Parathyroid adenoma (tissue), 2 donors: Measurements from ENCODE around the gene SS18.

Experiments
- H2AFZ ChIP-seq: fragments of 300-600 bp; sonication (generic); one replicate; pipeline ENCODE4 v1.7.0; 2017; ENCODE audit warnings: antibody characterized with exemption, mild to moderate bottlenecking
- H3K27ac ChIP-seq: fragments of 300-600 bp; sonication (generic); one replicate; pipeline ENCODE4 v1.7.0; 2017
- H3K27me3 ChIP-seq: fragments of 300-600 bp; sonication (generic); one replicate; pipeline ENCODE4 v1.7.0; 2017; ENCODE audit warnings: low read length; ENCODE audit not compliant: control insufficient read depth, insufficient read depth
- H3K36me3 ChIP-seq: fragments of 300-600 bp; sonication (generic); one replicate; pipeline ENCODE4 v1.7.0; 2017; ENCODE audit warnings: low read length; ENCODE audit not compliant: control insufficient read depth, insufficient read depth
- H3K4me1 ChIP-seq: fragments of 300-600 bp; sonication (generic); one replicate; pipeline ENCODE4 v1.7.0; 2017; ENCODE audit warnings: control low read depth
- H3K4me2 ChIP-seq: fragments of 300-600 bp; sonication (generic); one replicate; pipeline ENCODE4 v1.7.0; 2017; ENCODE audit warnings: low read length
- H3K4me3 ChIP-seq: fragments of 300-600 bp; sonication (generic); one replicate; pipeline ENCODE4 v1.7.0; 2017; ENCODE audit warnings: low read depth, low read length
- H3K79me2 ChIP-seq: fragments of 300-600 bp; sonication (generic); one replicate; pipeline ENCODE4 v1.7.0; 2017; ENCODE audit warnings: control low read depth
- H3K9ac ChIP-seq: fragments of 300-600 bp; sonication (generic); one replicate; pipeline ENCODE4 v1.7.0; 2017; ENCODE audit warnings: mild to moderate bottlenecking
- H3K9me3 ChIP-seq: fragments of 300-600 bp; sonication (generic); one replicate; pipeline ENCODE4 v1.7.0; 2017; ENCODE audit warnings: low read length; ENCODE audit not compliant: control insufficient read depth
- CTCF ChIP-seq: fragments of 300-600 bp; sonication (generic); IDR thresholded peaks from one replicate; pipeline ENCODE4 v1.7.0; 2017; ENCODE audit warnings: antibody characterized with exemption, mild to moderate bottlenecking
- donor health status: primary hyperparathyroidism.

SS18 gene

GRCh38 chr18:25976554-25976953 is 113.9 kb downstream of the SS18 start:
- H3K4me2 ChIP-seq, result no peak overlapping the region
- no peaks in the 10 kb centered on the region for H3K4me1 ChIP-seq
- H3K9me3 ChIP-seq, result no peaks in the 10 kb centered on the region
- H3K4me3 ChIP-seq, result no peak overlapping the region
- no peaks in the 10 kb centered on the region for H3K36me3 ChIP-seq
- H2AFZ ChIP-seq, result no peak overlapping the region
- TF ChIP-seq CTCF, result no peak
- H3K79me2 ChIP-seq, result no peaks in the 10 kb centered on the region
- H3K27me3 ChIP-seq, result no peaks in the 10 kb centered on the region
- H3K9ac ChIP-seq, result no peak overlapping the region
- H3K27ac ChIP-seq, result no peak overlapping the region

GRCh38 chr18:25974630-25975077 is 115.8 kb downstream of the SS18 start:
- Histone ChIP-seq H3K36me3 (no peaks in the 10 kb centered on the region), H3K4me1 (no peaks in the 10 kb centered on the region)
- no peak for TF ChIP-seq CTCF

More at GRCh38 chr18:25974630-25975077, 115.8 kb downstream of the SS18 start:
- Histone ChIP-seq H3K27ac (no peak overlapping the region), H3K27me3 (no peaks in the 10 kb centered on the region), H3K4me2 (no peak overlapping the region), H3K9ac (no peak overlapping the region), H3K4me3 (no peak overlapping the region), H3K79me2 (no peaks in the 10 kb centered on the region), H2AFZ (no peak overlapping the region), H3K9me3 (no peaks in the 10 kb centered on the region)
